Mucosa of descending colon (tissue), 3 donors: Measurements from ENCODE around the gene SKP2. TPM values are rescaled to one million over a fixed set of nuclear protein-coding genes. Genes with fewer than 3 reads are reported as not detected.

ENCODE experiments used
- ATAC-seq: fragments of 200-7000 bp; cut with Tn5 transposase; one replicate; pipeline ENCODE4 v1.9.1; 2020; ENCODE audit warnings: mild to moderate bottlenecking, moderate library complexity
- DNase-seq, 3 donors: peaks; one replicate each; pipeline ENCODE4 v3.0.0-alpha.2; 2020
- H3K36me3 ChIP-seq: fragments of 200-600 bp; one replicate; pipeline ENCODE4 v1.8.0; 2021; ENCODE audit warnings: low read depth, mild to moderate bottlenecking
- H3K4me1 ChIP-seq: fragments of 200-600 bp; one replicate; pipeline ENCODE4 v1.8.0; 2021; ENCODE audit warnings: low read depth, mild to moderate bottlenecking
- H3K4me3 ChIP-seq: fragments of 200-600 bp; one replicate; pipeline ENCODE4 v1.8.0; 2021; ENCODE audit warnings: mild to moderate bottlenecking
- H3K9me3 ChIP-seq: fragments of 200-600 bp; one replicate; pipeline ENCODE4 v1.8.0; 2021; ENCODE audit warnings: mild to moderate bottlenecking
- intact Hi-C, 2 donors: fragments of 100-400 bp; cut with DNase I in 1 of 2; cut with micrococcal nuclease in 1 of 2; formaldehyde crosslinking; loops; one replicate each; pipeline versions ENCODE4 v1.11.0 to v1.11.1; 2022; cut with DNase I, micrococcal nuclease
- total RNA-seq, 3 donors: library from RNA; stranded (reverse); fragmentation: NEBNext Ultra II Directional in 2 of 3; extraction: Animal tissue kit (Norgen Biotek cat#: 25700) in 2 of 3; gene quantifications; one replicate each; pipeline versions ENCODE4 v1.2.1 to v1.2.4, GENCODE V29; 2021 to 2023
- TF ChIP-seq, protein P1 (sequence below): fragments of 200-600 bp; IDR thresholded peaks from one replicate; pipeline ENCODE4 v1.8.0; 2022; ENCODE audit warnings: antibody characterized with exemption, mild to moderate bottlenecking
- donor health status: DM: no; HTN: no; CAD: no; lungs with moderate emphysema.
- donor health status: DM: no; HTN: no; CAD: no.
- donor health status: DM: no; HTN: yes; CAD: no.

SKP2 gene
- total RNA-seq, 3 donors from 2014 or later, result 11.6 to 24.2 (median 16.5) TPM

GRCh38 chr5:36205329-36205728 lies 53.4 kb downstream of the SKP2 start:
- ATAC-seq, result no peak
- Histone ChIP-seq H3K4me1 (no peaks in the 10 kb centered on the region), H3K4me3 (no peak overlapping the region), H3K9me3 (no peaks in the 10 kb centered on the region), H3K36me3 (no peaks in the 10 kb centered on the region)
- DNase-seq, result no peak
- TF ChIP-seq, protein P1, sequence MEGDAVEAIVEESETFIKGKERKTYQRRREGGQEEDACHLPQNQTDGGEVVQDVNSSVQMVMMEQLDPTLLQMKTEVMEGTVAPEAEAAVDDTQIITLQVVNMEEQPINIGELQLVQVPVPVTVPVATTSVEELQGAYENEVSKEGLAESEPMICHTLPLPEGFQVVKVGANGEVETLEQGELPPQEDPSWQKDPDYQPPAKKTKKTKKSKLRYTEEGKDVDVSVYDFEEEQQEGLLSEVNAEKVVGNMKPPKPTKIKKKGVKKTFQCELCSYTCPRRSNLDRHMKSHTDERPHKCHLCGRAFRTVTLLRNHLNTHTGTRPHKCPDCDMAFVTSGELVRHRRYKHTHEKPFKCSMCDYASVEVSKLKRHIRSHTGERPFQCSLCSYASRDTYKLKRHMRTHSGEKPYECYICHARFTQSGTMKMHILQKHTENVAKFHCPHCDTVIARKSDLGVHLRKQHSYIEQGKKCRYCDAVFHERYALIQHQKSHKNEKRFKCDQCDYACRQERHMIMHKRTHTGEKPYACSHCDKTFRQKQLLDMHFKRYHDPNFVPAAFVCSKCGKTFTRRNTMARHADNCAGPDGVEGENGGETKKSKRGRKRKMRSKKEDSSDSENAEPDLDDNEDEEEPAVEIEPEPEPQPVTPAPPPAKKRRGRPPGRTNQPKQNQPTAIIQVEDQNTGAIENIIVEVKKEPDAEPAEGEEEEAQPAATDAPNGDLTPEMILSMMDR, result no peak
- intact Hi-C loops, result no loop called here

GRCh38 chr5:36206913-36207312 lies 55.0 kb downstream of the SKP2 start:
- ATAC-seq (no peak), DNase-seq (no peak)
- H3K4me3 ChIP-seq, result no peak overlapping the region
- TF ChIP-seq, protein P1, result no peak
- H3K4me1 ChIP-seq, result no peaks in the 10 kb centered on the region
- H3K9me3 ChIP-seq, result no peaks in the 10 kb centered on the region
- H3K36me3 ChIP-seq, result no peaks in the 10 kb centered on the region
- intact Hi-C loops, result no loop called here

DNA sequence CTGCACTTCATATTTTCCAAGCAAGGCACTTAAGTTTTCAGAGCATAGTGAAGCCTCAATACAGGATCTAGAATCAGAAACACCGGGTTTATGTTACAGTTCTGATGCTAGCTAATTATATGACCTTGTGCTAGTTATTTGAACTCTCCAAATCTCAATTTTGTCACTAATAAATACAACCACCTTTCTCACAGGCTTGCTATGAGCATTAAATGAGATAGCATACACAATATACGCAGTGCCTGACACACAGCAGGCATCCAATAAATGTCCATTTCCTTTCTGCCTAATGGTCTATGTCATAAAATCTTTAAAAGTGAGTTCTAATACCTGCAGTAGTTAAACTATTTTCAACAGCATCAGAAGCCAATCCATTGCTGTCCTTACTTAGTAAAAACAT lies 56.9 kb downstream of the SKP2 start:
- TF ChIP-seq, protein P1, result no peak
- ATAC-seq, result no peak
- Histone ChIP-seq H3K36me3 (no peaks in the 10 kb centered on the region), H3K4me1 (no peaks in the 10 kb centered on the region), H3K4me3 (no peak overlapping the region), H3K9me3 (no peaks in the 10 kb centered on the region)
- no peak for DNase-seq
- intact Hi-C loops, result no loop called here

DNA sequence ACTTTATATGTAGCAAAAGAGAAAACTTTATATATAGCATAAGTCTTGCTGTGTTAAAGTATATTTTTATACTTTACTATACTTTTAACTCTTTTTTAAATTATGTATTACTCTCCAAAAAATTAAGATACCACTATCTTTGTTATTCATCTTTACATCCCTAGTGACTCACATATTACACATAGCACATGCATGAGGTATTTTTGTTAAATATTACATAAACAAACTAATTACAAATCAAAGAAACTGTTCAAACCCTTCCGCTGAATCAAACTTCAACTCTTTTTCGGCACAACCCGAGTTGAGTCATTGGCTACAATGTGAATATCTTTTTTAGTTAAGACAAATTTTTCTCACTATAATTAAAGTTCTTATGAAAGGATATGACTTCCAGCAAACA lies 57.8 kb downstream of the SKP2 start:
- no peak for DNase-seq
- Histone ChIP-seq H3K4me3 (no peak overlapping the region), H3K4me1 (no peaks in the 10 kb centered on the region), H3K36me3 (no peaks in the 10 kb centered on the region), H3K9me3 (no peaks in the 10 kb centered on the region)
- TF ChIP-seq, protein P1, result no peak
- ATAC-seq, result no peak
- intact Hi-C loops, result no loop called here

DNA sequence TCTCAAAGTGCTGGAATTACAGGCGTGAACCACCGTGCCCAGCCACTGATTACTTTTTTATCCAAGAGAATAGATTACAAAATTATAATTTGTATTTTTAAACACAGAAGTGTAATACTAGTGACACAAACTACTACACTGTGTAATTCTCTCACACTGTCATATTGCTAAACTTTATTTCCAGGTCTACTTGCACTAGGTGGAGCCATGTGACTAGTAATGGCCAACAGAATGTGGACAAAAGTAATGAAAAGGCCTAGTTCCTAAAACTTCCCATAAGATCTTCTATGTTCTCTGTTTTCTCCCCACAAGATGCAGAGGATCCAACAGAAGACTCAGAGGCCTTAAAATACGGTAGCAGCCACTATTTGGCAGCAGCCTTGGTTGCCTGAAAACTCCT lies 62.5 kb downstream of the SKP2 start:
- Histone ChIP-seq H3K4me1 (no peaks in the 10 kb centered on the region), H3K4me3 (no peak overlapping the region), H3K9me3 (no peaks in the 10 kb centered on the region), H3K36me3 (no peaks in the 10 kb centered on the region)
- TF ChIP-seq, protein P1, result no peak
- no peak for ATAC-seq
- intact Hi-C loops, result no loop called here
- no peak for DNase-seq

- Histone ChIP-seq H3K4me3 (no peak overlapping the region), H3K36me3 (no peaks in the 10 kb centered on the region), H3K4me1 (no peaks in the 10 kb centered on the region), H3K9me3 (no peaks in the 10 kb centered on the region)
- DNase-seq (no peak), ATAC-seq (no peak)
- intact Hi-C loops, result no loop called here
- TF ChIP-seq, protein P1, result no peak
Observed at GRCh38 chr5:36215910-36216309, 64.0 kb downstream of the SKP2 start.
